Activated naive CD4-positive, alpha-beta T cell treated with anti-CD3 and anti-CD28 coated beads, Interleukin-2, amount 50 U/mL, for 72 hours (primary cell): ENCODE results near the gene MRPS10. TPM values are rescaled to one million over a fixed set of nuclear protein-coding genes. Genes with fewer than 3 reads are reported as not detected.
"Not testable (repeated sequence)": the region's sequence is repeated elsewhere in the genome, so short reads cannot be mapped to it uniquely, and the experiment has no call there.

Experiments used
- ATAC-seq, 2 donors: fragments of 150-1000 bp; cut with Tn5 transposase; 2 replicates each; pipeline ENCODE4 v1.10.0; 2021; ENCODE audit warnings: mild to moderate bottlenecking in 2 of 2, moderate library complexity in 2 of 2
- DNase-seq, 2 donors: peaks; one replicate each; pipeline ENCODE4 v3.0.0; 2021 to 2022; ENCODE audit warnings: low spot score in 2 of 2
- H3K27ac Mint-ChIP-seq, 2 donors: one replicate each; pipeline ENCODE4 v1.8.0; 2022; ENCODE audit warnings: mild to moderate bottlenecking in 2 of 2, mixed read lengths in 2 of 2
- H3K36me3 Mint-ChIP-seq, 2 donors: one replicate each; pipeline ENCODE4 v1.8.0; 2022; ENCODE audit warnings: mixed read lengths in 2 of 2
- H3K9me3 Mint-ChIP-seq, 2 donors: one replicate each; pipeline ENCODE4 v1.8.0; 2022; ENCODE audit warnings: mixed read lengths in 2 of 2
- total RNA-seq, 2 donors: library from RNA; stranded (reverse); gene quantifications; one replicate each; pipeline ENCODE4 v1.2.3, GENCODE V29; 2022

The MRPS10 gene
- total RNA-seq, 2 donors from 2014 or later: 30.8 to 37.4 TPM

DNA sequence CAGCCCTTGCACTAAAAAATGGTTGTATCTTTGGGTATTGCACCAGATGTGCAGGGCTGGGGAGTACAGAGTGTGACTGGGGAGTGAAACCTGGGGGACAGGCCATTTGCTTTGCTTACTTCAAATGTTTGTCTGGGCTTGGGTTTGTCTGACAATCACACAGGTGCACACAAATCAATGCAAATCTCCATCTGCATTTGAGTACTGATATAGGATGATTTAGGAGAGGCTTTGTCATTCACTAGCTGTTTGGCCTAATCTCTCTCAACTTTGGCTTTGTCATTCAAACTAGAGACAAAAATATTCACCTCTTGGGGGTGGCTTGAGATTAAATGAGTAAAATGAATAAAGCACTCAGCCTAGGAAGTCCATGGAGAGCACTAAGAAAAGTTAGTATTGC is 40.7 kb downstream of the MRPS10 start:
- Mint-ChIP-seq H3K27ac (no peak overlapping the region), H3K36me3 (no peaks in the 10 kb centered on the region), H3K9me3 (no peaks in the 10 kb centered on the region)
- ATAC-seq (no peak), DNase-seq (no peak)

DNA sequence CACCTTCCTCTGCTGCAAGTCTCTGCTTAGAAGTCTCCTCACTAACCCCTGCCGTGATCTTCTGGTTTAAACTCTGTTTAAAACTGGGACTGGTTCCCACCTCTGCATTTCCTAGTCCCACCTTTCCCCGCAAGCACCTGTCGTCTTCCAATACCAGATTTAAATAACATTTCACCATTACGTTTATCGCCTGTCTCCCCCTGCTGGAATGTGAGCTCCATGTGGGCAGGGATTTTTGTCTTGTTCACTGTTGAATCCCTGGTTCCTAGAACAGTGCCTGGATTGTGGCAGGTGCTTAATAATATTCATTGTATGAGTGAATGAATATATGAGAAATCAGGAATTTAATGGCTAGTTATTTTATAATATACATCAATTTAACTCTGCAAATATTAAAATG is 41.8 kb downstream of the MRPS10 start:
- ATAC-seq: no peak
- no peak overlapping the region for H3K27ac Mint-ChIP-seq
- no peaks in the 10 kb centered on the region for H3K9me3 Mint-ChIP-seq
- no peaks in the 10 kb centered on the region for H3K36me3 Mint-ChIP-seq
- DNase-seq: no peak

DNA sequence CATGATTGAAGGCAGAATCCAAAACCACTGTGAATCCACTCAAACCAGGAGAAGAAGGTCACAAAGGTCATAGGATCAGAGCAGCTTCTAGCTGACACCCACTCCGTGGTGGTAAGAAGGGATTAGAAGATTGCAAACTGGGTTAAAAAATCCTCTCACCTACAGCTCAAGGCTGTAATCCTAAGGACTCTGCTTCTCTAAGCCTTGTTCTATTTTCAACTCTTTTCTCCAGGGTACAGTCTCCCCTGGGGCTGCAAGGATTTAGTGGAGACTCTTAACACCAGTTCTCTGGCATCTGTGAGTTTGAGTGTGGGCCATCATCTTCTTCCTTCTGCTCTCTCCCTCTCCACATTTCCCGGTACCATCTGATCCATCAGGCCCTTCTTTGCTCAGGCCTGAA is 44.6 kb downstream of the MRPS10 start, which contains the start of gene GUCA1A:
GUCA1A (plus strand) TSS at position 264 of the 400 bp plus-strand sequence. CDS start 250 bp downstream, outside the sequence.
- no peak for ATAC-seq
- no peaks in the 10 kb centered on the region for H3K36me3 Mint-ChIP-seq

DNA sequence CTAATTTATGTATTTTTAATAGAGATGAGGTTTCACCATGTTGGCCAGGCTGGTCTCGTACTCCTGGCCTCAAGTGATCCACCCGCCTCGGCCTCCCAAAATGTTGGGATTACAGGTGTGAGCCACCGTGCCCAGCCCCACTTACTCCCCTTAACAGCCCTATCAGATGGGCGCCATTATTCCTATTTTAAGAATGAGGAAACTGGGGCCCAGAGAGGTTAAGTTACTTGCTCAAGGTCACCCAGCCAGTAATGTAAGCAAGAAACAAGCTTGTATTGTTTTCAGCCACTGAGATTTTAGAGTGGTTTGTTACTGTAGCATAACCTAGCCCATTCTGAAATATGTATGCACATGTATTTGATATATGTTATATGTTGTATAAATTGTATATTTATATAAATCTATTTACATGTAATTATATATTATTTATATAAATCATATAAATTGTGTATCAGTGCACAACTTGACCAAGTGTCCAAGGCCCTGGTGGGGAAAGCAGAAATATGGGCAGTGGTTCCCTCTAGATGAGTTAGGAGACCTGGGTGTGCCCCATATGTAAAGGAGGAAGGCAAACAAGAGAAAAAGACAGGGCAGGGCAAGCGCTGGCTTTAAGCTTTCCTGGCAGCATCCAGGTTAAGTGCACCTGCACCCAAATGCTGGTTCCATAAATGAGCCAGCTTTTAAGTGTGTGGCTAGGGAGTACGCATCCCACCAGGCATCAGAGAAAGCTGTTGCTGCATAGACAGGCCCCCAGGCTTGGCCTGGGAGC is 45.7 kb downstream of the MRPS10 start:
- DNase-seq (no peak), ATAC-seq (no peak)
- no peaks in the 10 kb centered on the region for H3K36me3 Mint-ChIP-seq
- H3K9me3 Mint-ChIP-seq: no peaks in the 10 kb centered on the region
- no peak overlapping the region for H3K27ac Mint-ChIP-seq

More for the DNA sequence above, 44.6 kb downstream of the MRPS10 start, which contains the start of gene GUCA1A:
- H3K27ac Mint-ChIP-seq: no peak within 1 kb of the TSS
- no peak for DNase-seq
- H3K9me3 Mint-ChIP-seq: no peaks in the 10 kb centered on the region

DNA sequence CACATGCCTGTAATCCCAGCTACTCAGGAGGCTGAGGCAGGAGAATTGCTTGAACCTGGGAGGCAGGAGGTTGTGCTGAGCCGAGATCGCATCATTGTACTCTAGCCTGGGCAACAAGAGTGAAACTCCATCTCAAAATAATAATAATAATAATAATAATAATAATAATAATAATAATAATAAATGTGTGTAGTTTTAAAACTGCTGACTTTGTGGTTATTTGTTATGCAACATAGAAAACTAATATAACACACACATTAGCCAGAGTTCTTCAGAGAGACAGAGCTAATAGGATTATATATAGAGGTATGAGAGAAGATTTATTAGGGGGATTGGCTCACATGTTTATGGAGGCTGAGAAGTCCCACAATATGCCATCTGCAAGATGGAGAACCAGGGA is 47.9 kb downstream of the MRPS10 start:
- not testable (repeated sequence) for H3K36me3 Mint-ChIP-seq, ATAC-seq, DNase-seq, H3K9me3 Mint-ChIP-seq, H3K27ac Mint-ChIP-seq

DNA sequence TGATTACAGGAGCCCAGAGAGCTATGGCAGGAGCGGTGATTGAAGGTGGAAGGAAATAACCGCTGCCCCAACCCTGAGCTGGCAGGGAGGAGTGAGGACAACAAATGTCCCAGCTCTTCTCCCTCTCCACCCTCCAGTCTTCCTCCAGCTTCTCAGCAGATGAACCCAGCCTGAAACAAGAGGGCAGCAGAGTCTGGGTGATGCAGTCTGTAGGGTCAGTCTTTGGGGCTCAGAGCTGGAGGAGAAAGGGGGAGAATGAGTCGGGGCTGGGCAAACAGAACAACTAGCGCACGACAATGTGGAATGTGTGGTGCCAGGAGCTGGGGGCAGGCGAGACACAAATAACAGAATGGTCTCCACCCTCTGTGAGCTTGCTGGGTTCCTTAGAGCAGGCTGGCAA is 49.0 kb downstream of the MRPS10 start:
- ATAC-seq (no peak), DNase-seq (no peak)
- Mint-ChIP-seq H3K36me3 (no peaks in the 10 kb centered on the region), H3K27ac (no peak overlapping the region), H3K9me3 (no peaks in the 10 kb centered on the region)

DNA sequence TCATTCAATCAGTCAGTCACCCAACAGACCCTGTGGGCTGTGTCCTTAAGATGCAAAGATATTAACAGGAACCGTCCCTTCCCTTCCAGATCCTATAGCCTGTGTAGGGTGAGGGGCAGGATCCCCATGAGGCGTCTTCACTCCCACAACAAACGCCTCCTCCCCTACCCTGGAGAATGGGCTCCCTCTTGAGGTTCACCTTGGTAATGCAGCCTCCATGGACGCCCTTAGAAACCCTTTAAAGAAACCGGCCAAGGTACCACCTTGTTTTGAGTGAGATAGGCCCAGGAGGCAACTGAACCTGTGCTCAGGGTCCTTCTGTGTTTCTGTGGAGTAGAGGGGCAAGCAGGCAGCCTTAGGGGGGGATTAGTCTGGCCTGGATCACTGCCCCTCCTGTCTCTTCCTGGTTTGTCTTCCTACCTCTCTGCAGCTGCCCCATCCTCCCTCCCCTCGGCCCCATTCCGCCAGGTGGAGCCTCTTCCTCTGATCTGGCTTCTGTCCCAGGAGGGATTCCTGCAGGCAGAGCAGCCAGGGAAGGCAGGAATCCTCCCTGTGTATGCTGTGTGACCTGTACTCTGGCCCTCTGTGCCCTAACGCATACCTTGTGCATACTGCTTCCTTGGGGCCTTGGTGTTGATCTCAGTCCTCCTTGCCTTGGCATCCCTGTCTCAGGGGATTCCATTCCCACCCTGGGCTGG is 51.1 kb downstream of the MRPS10 start:
- peak; percentile 69 to 89 for DNase-seq
- Mint-ChIP-seq H3K9me3 (no peaks in the 10 kb centered on the region), H3K36me3 (no peaks in the 10 kb centered on the region), H3K27ac (peak overlapping the region in 1 of 2 donors; percentile 60)
- peak; percentile 90 to 94 for ATAC-seq

DNA sequence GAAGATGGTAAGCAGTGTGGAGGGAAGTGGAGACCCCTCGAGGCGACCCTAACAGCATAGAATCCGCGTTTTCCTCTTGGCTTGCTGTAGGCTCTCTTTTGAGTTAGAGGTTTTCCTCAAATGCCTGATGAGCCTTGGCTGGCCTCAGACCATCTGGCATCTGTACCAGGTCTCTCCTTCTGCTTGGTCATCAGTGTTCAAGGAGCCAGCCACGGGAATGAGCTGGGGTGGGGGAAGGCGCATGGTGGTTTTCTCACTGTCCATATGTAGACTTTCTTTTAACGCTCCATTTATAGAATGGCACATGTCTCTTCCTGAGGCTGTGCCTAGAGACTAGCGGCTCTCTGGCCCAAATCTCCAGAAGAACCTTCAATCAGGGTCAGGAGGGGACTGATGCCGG is 52.6 kb downstream of the MRPS10 start:
- H3K27ac Mint-ChIP-seq: no peak overlapping the region
- H3K9me3 Mint-ChIP-seq: no peaks in the 10 kb centered on the region
- DNase-seq (no peak), ATAC-seq (no peak)
- H3K36me3 Mint-ChIP-seq: no peaks in the 10 kb centered on the region

DNA sequence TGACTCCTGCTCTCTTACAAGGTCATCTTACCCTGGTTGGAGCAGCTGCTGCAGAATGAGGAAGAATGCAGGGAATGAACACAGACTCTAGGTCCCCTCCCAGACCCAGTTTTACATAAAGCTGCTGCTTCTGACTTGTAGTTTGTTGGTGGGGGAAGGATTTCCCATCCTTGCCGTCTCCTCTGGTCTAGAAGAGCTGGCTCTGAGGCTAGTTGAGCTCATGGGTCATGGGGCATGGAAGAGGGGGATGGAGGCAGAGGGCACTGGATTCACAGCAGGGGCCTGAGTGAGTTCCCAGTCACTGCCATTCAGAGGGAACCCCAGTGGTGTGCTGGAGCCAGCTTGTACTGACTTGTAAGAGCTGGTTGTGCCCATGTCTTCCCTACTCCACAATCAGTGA is 53.7 kb downstream of the MRPS10 start:
- no peaks in the 10 kb centered on the region for H3K9me3 Mint-ChIP-seq
- no peak for ATAC-seq
- no peaks in the 10 kb centered on the region for H3K36me3 Mint-ChIP-seq
- no peak for DNase-seq
- no peak overlapping the region for H3K27ac Mint-ChIP-seq

DNA sequence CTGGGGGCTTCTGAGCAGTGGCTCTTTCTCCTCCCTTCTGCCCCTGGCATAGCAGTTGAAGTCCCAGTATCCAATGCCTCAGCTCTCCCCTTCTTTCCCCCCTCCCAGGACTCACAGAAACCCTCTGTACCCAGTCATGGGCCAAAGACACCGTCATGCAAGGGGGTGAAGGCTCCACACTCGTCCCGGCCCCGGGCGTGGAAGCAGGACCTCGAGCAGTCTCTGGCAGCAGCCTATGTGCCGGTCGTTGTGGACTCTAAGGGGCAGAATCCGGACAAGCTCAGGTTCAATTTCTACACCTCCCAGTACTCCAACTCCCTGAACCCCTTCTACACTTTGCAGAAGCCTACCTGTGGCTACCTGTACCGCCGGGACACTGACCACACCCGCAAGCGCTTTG is 54.8 kb downstream of the MRPS10 start:
- Mint-ChIP-seq H3K36me3 (no peaks in the 10 kb centered on the region), H3K27ac (no peak overlapping the region), H3K9me3 (no peaks in the 10 kb centered on the region)
- no peak for ATAC-seq
- DNase-seq: no peak

DNA sequence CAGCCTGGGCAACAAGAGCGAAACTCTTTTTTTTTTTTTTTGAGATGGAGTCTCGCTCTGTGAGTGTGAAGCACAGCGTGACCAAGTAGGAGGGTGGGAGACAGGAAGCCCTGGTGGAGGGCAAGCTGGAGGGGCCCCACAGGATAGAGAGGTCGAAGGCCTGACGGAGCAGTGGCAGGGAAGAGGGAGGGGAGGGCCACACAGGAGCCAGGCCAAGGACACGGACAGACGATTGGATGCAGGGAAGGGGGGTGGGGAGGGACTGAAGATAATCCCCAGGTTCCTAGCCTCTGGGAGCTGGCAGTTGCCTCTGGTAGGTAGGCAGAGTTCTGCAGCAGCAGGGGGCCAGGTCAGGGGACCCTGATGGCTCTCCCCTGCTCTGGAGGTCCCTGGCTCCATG is 55.3 kb downstream of the MRPS10 start:
- no peaks in the 10 kb centered on the region for H3K36me3 Mint-ChIP-seq
- H3K27ac Mint-ChIP-seq: peak overlapping the region in 1 of 2 donors; percentile 89
- ATAC-seq (no peak), DNase-seq (no peak)
- no peaks in the 10 kb centered on the region for H3K9me3 Mint-ChIP-seq

DNA sequence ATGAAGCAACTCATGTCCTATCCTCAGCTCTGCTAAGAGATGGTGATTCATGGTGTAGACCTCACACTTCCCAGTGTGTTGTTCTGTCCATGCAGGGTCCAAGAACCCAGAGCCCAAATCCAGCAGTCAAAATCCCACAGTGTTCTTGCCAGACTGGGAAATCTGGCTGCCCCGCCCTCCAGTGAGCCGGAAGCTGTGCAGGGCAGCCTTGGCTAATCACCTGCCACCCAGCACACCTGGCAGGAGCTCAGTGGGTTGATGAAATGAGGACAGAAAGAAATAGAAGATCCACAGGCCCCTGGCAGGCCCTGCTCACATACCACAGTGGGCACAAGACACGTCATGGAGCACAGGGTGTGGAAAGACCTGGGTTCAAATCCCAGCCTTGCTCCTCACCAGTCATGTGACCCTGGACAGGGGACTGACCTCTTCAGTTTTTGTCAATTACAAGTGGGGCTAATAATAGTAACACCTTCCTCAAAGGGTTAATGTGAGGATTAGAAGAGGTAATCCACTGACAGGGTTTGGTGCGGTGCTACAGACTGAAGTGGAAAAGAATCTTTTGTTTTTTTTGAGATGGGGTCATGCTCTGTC is 58.1 kb downstream of the MRPS10 start:
- no peak overlapping the region for H3K27ac Mint-ChIP-seq
- no peaks in the 10 kb centered on the region for H3K9me3 Mint-ChIP-seq
- no peaks in the 10 kb centered on the region for H3K36me3 Mint-ChIP-seq
- no peak for DNase-seq
- ATAC-seq: no peak

DNA sequence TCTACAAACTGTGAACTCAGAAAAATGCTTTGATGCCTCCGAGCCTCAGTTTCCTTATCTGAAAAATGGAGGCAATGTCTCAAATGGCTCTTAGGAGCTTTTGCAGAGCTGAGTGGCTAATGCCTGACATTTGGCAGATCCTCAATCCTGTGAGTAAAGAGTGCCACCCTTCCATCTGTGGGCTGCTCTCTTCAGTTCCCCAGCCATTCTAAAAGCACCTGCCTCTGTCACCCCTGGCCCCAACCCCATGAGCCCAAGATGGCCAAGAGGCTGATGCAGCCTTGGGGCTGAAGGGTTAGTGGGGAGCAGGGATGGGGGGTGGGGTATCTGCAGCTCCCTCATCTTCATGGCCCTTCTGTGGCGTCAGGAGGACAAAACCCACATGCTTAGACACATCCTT is 59.0 kb downstream of the MRPS10 start:
- Mint-ChIP-seq H3K36me3 (no peaks in the 10 kb centered on the region), H3K9me3 (no peaks in the 10 kb centered on the region), H3K27ac (no peak overlapping the region)
- no peak for DNase-seq
- no peak for ATAC-seq

DNA sequence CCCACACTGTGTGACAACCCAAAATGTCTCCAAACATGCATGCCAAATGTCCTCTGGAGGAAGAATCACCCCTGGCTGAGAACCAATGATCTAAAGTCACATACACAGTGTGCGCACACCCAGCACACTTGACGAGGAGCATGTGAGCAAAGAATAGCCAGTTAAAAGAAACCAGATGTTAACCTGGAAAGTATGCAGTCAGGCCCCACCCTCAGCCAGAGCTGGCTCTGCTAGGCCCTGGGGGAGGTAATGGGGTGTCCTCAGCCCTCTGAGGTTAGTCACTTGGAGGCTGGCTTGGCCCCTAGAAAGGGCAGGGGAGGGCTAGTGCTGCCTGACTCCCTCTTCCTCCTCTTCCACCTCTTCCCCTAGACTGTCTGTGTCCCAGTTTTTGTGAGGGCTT is 59.6 kb downstream of the MRPS10 start:
- DNase-seq (no peak), ATAC-seq (no peak)
- Mint-ChIP-seq H3K27ac (no peak overlapping the region), H3K36me3 (no peaks in the 10 kb centered on the region), H3K9me3 (no peaks in the 10 kb centered on the region)
